ENCODE measurements around the gene TMEM184C. TPM values are rescaled to one million over a fixed set of nuclear protein-coding genes. Genes with fewer than 3 reads are reported as not detected.

Gene TMEM184C
- total and polyA plus RNA-seq, 2 donors (not counting 1 experiment from before 2014, with no cell fraction given): 4.9 to 27.5 TPM

GRCh38 chr4:147635348-147635747, 18.2 kb downstream of the TMEM184C start:
- Histone ChIP-seq H3K9me3 (ENCODE audit: control extremely low read depth in 1 of 3, control insufficient read depth in 2 of 3, insufficient read depth in 1 of 3, low read length in 2 of 3) (no peaks in the 10 kb centered on the region), H3K27ac (ENCODE audit: low read length in 2 of 2) (no peak overlapping the region), H3K4me1 (ENCODE audit: control insufficient read depth in 2 of 2, insufficient read depth in 2 of 2, low read length in 2 of 2) (no peaks in the 10 kb centered on the region), H3K4me2 (replicated peaks; ENCODE audit: low read depth, low read length, poor library complexity, severe bottlenecking) (no peak overlapping the region), H2AFZ (ENCODE audit: insufficient read depth, low read depth, low read length, poor library complexity, severe bottlenecking) (no peak overlapping the region), H3K4me3 (ENCODE audit: control extremely low read depth in 1 of 5, extremely low read depth in 1 of 5, insufficient read depth in 1 of 5, low read depth in 2 of 5, low read length in 4 of 5) (no peak overlapping the region), H3K79me2 (ENCODE audit: control insufficient read depth, insufficient read depth, low read length) (no peaks in the 10 kb centered on the region), H3K9ac (ENCODE audit: low read length) (no peak overlapping the region), H3K36me3 (replicated peaks in 1 of 2; ENCODE audit: control extremely low read depth in 1 of 2, control insufficient read depth in 1 of 2, extremely low read depth in 1 of 2, insufficient read depth in 2 of 2, low read length in 1 of 2) (peaks cover 17 to 60% of the 10 kb centered on the region in 2 experiments), H3K27me3 (replicated peaks in 1 of 4; ENCODE audit: control extremely low read depth in 1 of 4, control insufficient read depth in 3 of 4, insufficient read depth in 4 of 4, low read length in 3 of 4) (no peaks in the 10 kb centered on the region), H4K20me1 (ENCODE audit: control insufficient read depth, insufficient read depth, low read length, poor library complexity, severe bottlenecking) (no peaks in the 10 kb centered on the region)
- no peak for TF ChIP-seq EZH2 (IDR thresholded peaks at IDR 0.05; ENCODE audit: borderline replicate concordance, insufficient read depth, low read depth, low read length, poor library complexity, severe bottlenecking)
- TF ChIP-seq CTCF (IDR thresholded peaks at IDR 0.05): no peak
- no peak overlapping the region for H3K27ac Mint-ChIP-seq
- POLR2A ChIA-PET: no interaction called here
- H3K27me3 Mint-ChIP-seq: no peaks in the 10 kb centered on the region
- intact Hi-C loops (cut with micrococcal nuclease): no loop called here
- DNase-seq: no peak
- H3K4me1 Mint-ChIP-seq: peaks cover 8% of the 10 kb centered on the region
- H3K9me3 Mint-ChIP-seq (ENCODE audit: insufficient read depth): peaks cover 3% of the 10 kb centered on the region
- H3K4me3 Mint-ChIP-seq: no peak overlapping the region
- ATAC-seq (ENCODE audit: low read depth): no peak
- CTCF ChIA-PET: no interaction called here

- Histone ChIP-seq H4K20me1 (ENCODE audit: control insufficient read depth, insufficient read depth, low read length, poor library complexity, severe bottlenecking) (no peaks in the 10 kb centered on the region), H3K9me3 (ENCODE audit: control extremely low read depth in 1 of 3, control insufficient read depth in 2 of 3, insufficient read depth in 1 of 3, low read length in 2 of 3) (no peaks in the 10 kb centered on the region), H3K4me1 (ENCODE audit: control insufficient read depth in 2 of 2, insufficient read depth in 2 of 2, low read length in 2 of 2) (no peaks in the 10 kb centered on the region), H2AFZ (ENCODE audit: insufficient read depth, low read depth, low read length, poor library complexity, severe bottlenecking) (no peak overlapping the region), H3K27ac (ENCODE audit: low read length in 2 of 2) (no peak overlapping the region), H3K4me2 (replicated peaks; ENCODE audit: low read depth, low read length, poor library complexity, severe bottlenecking) (no peak overlapping the region), H3K9ac (ENCODE audit: low read length) (no peak overlapping the region), H3K36me3 (replicated peaks in 1 of 2; ENCODE audit: control extremely low read depth in 1 of 2, control insufficient read depth in 1 of 2, extremely low read depth in 1 of 2, insufficient read depth in 2 of 2, low read length in 1 of 2) (peaks cover 11 to 46% of the 10 kb centered on the region in 2 experiments), H3K27me3 (replicated peaks in 1 of 4; ENCODE audit: control extremely low read depth in 1 of 4, control insufficient read depth in 3 of 4, insufficient read depth in 4 of 4, low read length in 3 of 4) (no peaks in the 10 kb centered on the region), H3K4me3 (ENCODE audit: control extremely low read depth in 1 of 5, extremely low read depth in 1 of 5, insufficient read depth in 1 of 5, low read depth in 2 of 5, low read length in 4 of 5) (no peak overlapping the region), H3K79me2 (ENCODE audit: control insufficient read depth, insufficient read depth, low read length) (no peaks in the 10 kb centered on the region)
- Mint-ChIP-seq H3K27ac (no peak overlapping the region), H3K4me1 (peaks cover 8% of the 10 kb centered on the region), H3K27me3 (no peaks in the 10 kb centered on the region), H3K9me3 (ENCODE audit: insufficient read depth) (peaks cover 3% of the 10 kb centered on the region), H3K4me3 (no peak overlapping the region)
- ATAC-seq (ENCODE audit: low read depth) (no peak), DNase-seq (no peak)
- POLR2A ChIA-PET: no interaction called here
- intact Hi-C loops (cut with micrococcal nuclease): no loop called here
- WGBS (ENCODE audit: insufficient coverage): no CpG with 5 or more reads among the region's 1 CpG
- TF ChIP-seq CTCF (IDR thresholded peaks at IDR 0.05) (no peak), EZH2 (IDR thresholded peaks at IDR 0.05; ENCODE audit: borderline replicate concordance, insufficient read depth, low read depth, low read length, poor library complexity, severe bottlenecking) (no peak)
- CTCF ChIA-PET: no interaction called here
Measured at GRCh38 chr4:147638365-147638764, 21.2 kb downstream of the TMEM184C start.

All from B cell (primary cell).